GM15510 (cell line): ENCODE measurements around the gene MB21D2.

Experiments
- POLR2A ChIP-seq: IDR thresholded peaks from 3 replicates; pipeline ENCODE4 v1.6.1; 2011; ENCODE audit warnings: borderline replicate concordance; ENCODE audit not compliant: insufficient read length; ENCODE audit errors: extremely low read depth

The MB21D2 gene

DNA sequence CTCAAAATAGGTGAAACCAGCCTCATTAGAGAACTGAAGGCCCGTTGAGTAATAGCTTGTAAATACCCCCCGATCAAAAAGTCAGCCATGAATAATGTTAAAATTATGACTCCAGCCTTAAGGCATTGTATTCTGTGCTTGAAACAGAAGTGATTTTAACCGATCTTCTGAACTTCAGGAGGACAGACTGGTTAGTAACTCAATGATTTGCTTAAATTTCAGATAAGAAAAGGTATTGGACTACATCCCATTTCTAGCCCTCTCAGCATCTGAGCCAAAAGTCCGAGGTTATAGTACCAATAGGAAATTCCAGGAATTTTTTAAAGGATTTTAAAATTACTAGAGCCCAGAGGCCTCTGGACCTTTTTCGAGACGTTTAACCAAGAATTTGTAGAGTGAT, 122.6 kb downstream of the MB21D2 start:
- TF ChIP-seq POLR2A, result no peak

- no peak for TF ChIP-seq POLR2A
Observed at GRCh38 chr3:192794216-192794615, 123.4 kb downstream of the MB21D2 start.

- TF ChIP-seq POLR2A, result no peak
Observed at GRCh38 chr3:192778508-192778907, 139.1 kb downstream of the MB21D2 start.

- no peak for TF ChIP-seq POLR2A
Observed at GRCh38 chr3:192772240-192772894, 145.3 kb downstream of the MB21D2 start.

GRCh38 chr3:192758654-192759053, 159.0 kb downstream of the MB21D2 start:
- no peak for TF ChIP-seq POLR2A

DNA sequence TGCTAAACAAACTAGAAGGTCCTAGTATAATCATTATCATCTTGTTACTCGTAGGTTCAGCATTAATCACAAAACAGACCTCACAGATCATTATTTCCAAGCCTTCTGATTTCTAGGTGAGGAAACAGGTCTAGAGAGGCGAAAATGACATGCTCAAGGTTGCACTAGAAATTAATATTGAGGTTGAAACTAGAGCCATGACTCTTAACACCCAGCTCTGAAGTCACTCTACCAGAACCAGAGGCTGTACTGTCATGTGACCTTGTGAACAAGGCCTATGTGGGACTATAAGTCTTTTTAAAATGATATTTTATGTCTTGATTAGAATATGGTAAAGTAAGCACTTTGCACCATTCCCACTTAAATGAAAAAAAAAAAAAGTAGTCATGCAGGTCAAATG, 166.5 kb downstream of the MB21D2 start:
- no peak for TF ChIP-seq POLR2A

- no peak for TF ChIP-seq POLR2A
Observed at GRCh38 chr3:192750201-192750600, 167.5 kb downstream of the MB21D2 start.

DNA sequence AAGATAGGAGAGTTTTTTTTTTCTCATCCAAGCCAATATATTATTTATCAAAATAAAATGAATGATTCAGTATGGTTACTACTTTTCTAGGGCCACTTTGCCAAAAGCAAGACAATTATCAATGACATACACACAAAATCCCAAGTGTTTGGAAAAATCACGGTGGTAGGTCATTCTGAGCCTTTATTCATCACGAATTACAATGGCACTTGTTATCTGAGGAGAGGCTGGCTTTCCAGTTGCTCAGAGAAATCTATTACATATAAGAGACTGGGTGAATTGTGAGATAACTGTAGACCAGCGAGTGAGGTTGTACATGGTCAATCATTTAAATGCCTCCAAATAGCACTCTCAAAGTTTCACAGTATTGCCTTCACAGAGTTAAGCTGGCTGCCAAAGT, 169.9 kb downstream of the MB21D2 start:
- no peak for TF ChIP-seq POLR2A

- TF ChIP-seq POLR2A, result no peak
Observed at GRCh38 chr3:192747145-192747544, 170.5 kb downstream of the MB21D2 start.
